T-helper 1 cell treated with Interleukin-12 subunit alpha and Interleukin-12 subunit beta and Interleukin-4 antibody, amounts not matched to agents 30 ng/mL and 1 ng/mL, for 36 hours (primary cell): ENCODE measurements around the gene TGM2. TPM values are rescaled to one million over a fixed set of nuclear protein-coding genes. Genes with fewer than 3 reads are reported as not detected.

ENCODE experiments used
- intact Hi-C: fragments of 100-400 bp; cut with micrococcal nuclease; formaldehyde crosslinking; loops from one replicate; pipeline ENCODE4 v1.15.1; 2024
- total RNA-seq: library from RNA; stranded (reverse); gene quantifications from 2 replicates; pipeline ENCODE4 v1.2.3, GENCODE V29; 2022

Gene TGM2
- total RNA-seq, 1 donor from 2014 or later: 2.3 TPM

DNA sequence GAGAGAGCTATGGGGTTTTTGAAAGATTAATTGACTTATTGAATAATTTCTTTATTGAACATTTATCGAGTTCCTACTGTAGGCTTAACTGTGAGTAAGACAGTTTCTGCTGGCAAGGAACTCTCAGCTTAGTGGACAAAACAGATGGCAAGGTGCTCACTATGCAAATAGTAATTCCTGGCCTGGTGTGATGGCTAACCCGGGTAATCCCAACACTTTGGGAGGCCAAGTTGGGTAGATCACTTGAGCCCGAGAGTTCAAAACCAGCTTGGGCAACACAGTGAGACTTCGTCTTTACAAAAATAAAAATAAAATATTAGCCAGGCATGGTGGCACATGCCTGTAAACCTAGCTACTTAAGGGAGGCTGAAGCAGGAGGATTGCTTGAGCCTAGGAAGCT lies 13.5 kb upstream of the TGM2 start:
- intact Hi-C loops: no loop called here

DNA sequence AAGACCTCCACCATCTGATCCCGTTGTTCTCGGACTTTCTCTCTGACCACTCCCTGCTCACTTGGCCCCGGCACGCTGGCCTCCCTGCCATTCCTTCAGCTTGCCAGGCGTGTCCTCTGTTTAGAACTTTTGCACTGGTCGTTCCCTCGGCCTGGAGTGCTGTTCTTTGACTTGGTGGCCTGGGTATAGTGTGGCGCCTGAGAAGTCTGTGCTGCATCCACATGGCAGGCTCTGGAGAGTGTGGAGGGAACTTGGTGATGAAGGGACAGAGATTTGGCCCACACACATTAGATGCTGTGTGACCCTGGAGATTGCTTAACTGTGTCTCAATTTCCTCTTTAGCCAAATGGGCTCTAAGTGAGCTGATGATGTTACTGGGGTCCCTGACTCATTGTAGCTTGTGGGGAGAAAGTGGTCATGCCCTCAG lies 13.0 kb upstream of the TGM2 start:
- intact Hi-C loops: no loop called here

DNA sequence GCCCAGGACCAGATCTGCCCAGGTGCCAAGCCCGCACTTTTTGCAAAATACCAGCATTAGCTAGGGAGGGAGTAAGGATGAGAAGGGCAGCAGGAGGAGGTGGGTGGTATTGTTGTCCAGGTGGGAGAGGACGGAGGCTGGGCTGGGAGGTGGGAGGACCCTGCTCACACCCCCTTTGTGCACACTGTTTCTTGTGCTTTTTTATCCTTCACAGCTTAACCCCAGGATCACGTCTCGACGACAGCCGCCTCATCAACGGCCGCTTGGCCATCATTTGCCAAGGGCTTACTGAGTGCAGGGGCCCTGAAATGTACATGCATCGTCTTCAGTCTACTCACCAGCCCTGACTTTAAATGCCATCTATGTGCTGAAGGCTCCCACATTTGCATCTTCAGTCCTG lies 12.1 kb upstream of the TGM2 start:
- intact Hi-C loops: no loop called here

DNA sequence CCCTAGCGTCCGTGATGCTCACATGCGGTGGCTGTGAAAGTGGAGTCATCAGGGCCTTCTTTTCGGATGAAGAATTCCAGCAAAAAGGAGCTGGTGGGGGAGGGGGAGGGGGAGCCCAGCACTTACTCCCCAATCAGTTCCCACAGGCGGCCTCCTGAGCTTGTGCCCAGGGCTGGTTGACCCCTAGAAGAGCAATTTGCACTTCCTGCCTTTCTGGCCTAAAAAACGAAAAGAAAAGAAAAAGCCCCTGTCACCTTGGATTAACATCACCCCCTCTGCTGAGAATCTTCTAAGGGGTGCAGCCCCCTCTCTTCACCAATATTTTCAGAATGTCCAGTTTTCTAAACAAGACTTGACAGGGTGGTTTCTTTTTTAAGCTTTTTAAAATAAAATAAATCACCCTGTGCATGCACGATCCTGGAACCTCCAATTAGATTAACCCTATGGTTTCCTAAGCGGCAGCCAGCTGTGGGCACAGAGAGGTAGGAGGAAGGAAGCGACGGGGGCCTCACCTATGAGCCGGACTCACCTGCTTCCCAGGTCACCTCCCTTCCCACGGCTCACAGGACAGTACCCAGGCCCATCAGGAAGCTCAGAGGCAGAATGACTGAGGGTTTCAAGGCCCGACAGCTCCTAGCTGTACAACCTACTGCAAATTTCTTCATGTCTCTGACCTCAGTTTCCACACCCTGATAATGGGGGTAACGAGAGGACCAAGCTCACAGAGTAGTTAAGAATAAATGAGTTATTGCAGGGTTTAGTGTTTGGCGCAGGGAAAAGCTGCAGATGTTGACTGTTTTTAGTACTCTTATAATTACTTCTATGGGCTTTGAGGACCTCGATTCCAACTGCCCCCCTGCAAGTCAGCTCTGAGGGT lies 10.5 kb upstream of the TGM2 start:
- intact Hi-C loops: no loop called here

DNA sequence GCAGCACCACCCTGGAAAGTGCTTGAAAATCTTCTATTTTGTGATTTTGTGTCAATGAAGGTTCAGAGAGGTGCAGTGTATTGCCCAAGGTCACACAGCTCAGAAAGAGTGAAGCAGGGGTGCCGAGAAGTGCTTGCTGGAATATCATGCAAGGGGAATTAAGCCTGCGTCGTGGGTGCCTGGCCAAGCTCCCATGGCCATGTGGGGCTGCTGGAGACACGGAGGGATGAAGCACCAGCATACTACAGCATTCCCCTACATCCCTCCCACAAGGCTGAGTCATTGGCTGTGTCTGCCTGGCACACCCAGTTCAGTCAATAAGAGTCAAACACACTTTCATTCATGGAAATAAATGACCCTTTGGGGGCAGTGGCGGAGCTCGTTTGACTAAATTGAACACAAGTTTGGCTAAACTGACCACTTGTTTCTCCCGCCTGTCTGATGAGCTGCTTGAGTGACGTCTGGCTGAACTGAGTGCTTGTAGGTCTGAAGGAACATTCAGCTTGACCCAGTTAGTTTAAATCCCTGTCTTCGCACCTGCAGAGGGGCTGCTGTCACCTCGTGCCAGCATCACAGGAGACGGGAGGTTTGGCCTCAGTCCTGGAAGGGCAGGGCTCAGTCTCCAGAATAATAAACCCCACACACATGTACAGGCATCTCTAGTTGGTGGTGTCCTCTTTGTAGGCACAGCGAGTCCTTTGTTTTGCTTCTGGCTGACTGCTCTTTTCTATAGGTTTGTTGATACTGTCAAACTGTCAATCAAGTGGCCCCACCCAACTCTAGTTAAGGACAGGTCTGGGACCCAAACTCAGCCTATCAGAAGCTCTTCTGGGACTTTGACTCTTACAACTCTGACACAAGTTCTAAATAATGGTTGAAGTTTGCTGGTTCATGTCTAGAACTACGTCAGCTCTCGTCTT lies 8.4 kb upstream of the TGM2 start:
- intact Hi-C loops: no loop called here

DNA sequence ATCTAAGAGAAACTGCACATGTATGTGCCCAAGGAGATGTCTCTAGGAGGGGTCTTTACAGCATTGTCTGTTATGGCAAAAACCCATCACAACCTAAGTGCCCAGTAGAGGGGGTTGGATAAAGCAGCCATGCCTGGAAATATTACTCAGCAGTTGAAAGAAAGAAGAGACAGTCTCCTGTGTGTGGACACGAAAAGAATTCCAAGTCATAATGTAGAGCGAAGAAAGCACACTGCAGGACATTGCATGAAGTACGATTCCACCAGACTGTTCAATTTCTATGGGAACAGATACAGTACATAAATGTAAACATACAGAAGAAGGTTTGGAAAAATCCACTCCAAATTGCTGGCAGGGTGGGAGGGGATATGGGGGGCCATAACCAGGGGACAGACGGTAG lies 7.3 kb upstream of the TGM2 start:
- intact Hi-C loops: no loop called here

DNA sequence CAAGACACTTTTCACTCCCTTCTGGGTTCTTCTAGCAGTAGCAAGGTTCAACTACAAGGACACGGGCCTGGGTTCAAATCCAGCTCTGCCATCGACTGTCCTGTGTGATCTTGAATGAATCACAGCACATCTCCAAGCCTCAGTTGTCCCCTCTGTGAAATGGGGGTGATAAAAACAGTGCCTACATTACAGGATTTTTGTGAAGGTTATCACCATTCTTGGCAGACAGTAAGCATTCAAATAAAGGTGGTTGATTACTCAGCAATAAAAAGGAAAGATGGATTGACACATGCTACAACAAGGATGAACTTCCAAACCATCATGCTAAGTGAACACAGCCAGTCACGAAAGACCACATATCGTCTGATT lies 6.6 kb upstream of the TGM2 start:
- intact Hi-C loops: no loop called here

DNA sequence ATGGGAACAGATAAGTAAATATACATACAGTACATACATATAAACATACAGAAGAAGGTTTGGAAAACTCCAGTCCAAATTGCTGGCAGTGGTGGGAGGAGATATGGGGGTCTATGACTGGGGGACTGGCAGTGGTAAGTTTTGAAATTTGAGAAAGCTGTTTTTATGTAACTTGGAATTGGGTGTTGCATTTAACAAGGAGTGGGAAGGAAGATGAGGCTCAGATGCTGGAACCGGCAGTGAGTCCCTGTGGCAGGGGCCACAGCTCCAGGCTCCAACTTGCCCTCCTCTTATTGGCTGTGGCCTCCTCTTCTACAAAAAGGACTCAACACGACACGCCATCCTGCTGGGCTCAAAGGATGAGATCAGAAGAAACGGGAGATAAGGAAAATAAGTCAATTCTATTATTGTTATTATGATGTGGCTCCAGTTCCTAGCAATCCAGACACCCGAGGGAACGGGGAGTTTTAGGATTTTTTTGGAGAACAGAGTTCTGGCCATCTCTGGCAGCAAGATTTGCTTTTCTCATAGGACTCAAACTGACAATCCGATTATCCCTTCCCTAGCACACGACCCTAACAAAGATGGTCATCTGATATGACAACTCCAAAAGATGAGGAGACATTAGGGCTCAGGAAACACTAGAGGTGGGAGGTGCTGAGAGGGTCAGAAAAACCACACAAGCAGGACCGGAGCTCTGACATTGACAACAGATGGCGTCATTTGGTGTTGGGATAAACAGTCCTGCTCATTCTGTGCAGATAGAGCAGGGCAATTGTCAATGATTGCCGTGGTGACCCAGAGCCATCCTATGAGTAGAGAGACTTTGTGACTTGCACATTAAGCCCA lies 6.0 kb upstream of the TGM2 start:
- intact Hi-C loops: no loop called here

DNA sequence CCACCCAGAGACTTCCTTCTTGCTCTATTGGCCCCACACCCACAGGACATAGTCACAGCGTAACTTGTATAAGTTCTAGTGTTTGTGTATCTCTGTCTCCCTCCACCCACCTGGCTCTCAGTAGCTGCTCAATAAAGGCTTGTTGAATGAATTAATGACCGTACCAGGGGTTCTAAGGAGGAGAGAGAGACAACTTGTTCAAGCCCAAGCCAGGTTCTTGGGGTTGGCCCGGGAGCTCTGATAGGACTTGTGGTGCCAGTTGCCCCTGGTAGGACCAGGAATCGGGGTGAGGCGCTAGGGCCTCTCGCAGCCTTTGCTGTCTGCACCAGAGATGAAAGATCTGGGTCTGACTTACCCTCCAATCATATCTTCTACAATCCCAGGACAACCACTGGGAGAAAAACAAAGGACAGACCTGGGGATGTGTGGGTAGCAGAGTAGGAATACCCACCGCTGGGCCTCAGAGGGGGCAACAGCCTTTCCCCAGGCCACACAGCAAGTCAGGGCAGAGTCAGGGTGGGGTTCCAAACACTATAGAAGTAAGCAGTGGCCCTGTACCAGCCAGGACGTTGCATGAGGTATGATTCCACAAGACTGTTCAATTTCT lies 5.3 kb upstream of the TGM2 start:
- intact Hi-C loops: no loop called here

DNA sequence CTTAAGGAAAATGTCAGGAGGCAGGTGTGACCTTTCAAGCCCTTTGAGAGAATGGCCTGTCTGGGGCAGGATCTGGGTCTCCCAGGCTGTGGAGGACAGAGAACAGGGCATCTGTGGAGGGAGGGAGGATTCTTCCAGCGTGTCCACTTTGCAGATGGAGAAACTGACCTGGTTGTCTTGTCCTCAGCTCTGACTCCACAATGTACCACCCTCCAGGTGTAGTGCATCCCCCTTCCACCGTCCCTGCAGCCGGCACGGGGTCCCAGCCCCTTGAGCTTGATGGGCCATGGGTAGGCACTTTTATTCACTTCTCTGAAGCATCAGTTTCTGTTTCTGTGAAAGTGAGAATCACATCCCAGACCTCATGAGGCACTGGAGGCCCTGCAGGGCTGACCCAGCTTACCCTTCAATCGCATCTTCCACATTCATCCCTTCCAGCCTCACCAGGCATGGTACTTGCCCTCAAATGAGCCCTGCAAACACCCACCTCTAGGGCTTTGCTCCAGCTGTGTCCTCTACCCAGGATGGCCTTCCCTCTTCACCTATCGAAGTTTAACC lies 4.6 kb upstream of the TGM2 start:
- intact Hi-C loops: loop anchor here (5.0 kb wide), 2 partner anchors 53 to 77 kb away; no protein-coding TSS in a partner anchor

DNA sequence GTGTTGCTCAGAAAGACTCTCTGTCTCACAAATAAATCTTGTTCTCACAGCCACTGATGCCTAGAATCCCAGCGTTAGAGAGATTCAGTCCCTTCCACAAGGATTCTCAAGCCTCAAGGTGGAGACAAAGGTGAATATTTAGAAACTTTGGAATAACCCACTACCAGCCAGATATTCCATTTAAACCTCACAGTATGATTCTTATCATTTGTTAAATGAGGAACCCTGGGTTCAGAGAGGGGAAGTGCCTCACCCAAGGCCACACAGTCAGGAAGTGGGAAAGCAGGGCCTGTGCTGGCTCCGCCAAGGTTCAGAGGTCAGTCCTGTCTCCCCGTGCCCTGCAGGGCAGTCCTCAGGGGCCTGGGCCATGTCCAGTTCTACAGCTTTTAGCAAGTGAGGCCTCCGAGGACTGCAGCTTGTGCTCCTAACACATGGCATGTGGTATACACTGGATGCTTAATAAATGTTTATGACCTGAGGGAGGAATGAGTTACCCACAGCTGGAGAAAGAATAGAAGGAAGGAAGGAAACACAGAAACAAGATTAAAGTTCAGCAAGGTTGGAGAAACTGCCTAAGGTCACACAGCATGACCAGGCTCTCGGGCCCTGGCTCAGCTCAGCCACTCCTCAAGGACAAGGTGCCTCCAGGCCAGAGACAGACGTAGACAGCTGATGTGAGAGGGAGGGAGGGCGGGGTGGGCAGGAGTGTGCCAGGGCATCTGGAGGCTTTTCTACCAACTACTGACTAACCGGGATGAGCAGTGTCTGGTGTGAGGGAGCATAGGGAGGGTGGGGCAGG lies 3.9 kb upstream of the TGM2 start:
- intact Hi-C loops: loop anchor here (5.0 kb wide), 2 partner anchors 53 to 77 kb away; no protein-coding TSS in a partner anchor

DNA sequence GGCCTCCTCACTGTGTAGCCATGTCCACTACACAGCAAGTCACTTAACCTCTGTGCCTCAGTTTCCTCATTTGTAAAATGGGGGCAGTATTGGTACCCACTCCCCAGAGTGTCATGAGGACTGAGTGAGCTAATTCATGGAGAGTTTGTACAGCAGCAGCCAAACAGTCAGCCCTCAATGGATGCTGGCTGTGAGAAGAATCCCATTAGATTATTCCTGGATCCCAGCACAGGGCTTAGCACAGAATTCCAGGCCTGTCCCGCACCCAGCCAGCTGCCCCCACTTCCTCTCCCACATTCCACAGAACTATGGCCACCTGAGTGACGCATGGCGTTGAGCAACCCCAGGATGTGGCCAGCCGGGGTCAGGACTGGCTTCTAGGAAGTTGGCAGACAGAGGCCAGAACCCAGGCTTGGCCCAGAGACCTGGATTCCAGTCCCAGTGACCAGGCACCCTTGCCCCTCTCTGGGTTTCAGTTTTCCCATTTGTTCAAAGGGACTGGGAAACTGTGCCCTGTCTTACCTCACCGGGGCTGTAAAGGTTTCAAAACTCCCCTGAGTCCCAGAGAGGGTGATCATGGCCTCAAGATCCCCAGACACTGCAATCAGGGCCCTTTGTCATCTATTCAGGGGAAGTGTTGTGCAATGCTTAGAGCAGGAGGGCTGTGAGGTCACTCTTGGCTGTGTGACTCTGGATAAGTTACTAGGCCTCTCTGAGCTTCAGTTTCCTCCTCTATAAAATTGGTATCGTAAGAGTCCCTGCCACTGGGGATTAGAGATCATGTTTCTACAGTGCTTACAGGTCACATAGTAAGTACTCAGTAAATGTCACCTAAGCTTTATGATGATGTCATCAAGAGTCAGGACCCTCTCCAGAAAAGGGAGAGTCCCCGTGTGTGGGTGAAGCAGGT lies 3.0 kb upstream of the TGM2 start:
- intact Hi-C loops: loop anchor here (5.0 kb wide), 2 partner anchors 54 to 76 kb away; no protein-coding TSS in a partner anchor

DNA sequence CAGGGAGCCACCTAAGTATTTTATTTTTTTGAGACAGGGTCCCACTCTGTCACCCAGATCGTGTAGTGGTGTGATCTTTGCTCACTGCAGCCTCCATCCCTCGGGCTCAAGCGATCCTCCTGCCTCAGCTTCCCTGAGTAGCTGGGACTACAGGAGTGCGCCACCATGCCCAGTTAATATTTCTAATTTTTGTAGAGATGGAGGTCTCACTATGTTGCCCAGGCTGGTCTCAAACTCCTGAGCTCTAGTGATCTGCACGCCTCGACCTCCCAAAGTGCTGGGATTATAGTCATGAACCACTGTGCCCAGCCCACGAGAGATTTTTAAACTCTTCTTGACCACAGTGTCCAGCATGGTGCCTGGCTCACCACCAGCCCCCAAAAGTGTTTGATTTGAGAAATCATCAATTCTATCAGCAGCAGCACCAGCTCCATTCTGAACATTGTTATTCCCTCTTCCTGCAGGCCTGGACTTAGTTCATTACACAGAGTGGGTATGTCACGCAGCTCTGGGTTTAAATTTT lies 2.3 kb upstream of the TGM2 start:
- intact Hi-C loops: loop anchor here (5.0 kb wide), 2 partner anchors 55 to 75 kb away; no protein-coding TSS in a partner anchor

DNA sequence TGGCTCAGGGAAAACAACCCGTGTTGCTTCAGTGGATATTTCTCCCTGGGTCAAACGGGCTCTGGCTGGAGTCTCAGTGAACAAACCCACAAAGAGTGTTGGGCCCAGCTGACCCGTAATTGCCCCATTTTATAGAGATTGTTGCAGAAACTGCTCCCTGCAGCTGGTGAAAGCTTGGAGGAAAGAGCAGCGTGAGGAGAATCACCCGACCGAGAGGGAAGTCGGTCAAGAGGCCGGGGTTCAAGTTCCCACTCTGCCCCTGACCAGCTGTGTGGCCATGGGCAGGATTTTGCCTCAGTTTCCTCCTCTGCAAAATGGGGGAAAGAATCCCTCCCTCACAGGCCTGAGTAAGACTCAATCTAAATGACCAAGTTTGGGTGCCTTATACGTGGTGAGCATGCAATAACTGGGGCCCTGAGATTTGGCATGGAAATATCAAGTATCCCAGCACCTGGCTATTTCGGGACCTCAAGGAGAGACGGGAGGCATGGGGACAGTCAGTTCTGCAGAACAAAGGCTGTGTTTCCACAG lies 1.7 kb upstream of the TGM2 start:
- intact Hi-C loops: loop anchor here (5.0 kb wide), 2 partner anchors 56 to 74 kb away; no protein-coding TSS in a partner anchor

DNA sequence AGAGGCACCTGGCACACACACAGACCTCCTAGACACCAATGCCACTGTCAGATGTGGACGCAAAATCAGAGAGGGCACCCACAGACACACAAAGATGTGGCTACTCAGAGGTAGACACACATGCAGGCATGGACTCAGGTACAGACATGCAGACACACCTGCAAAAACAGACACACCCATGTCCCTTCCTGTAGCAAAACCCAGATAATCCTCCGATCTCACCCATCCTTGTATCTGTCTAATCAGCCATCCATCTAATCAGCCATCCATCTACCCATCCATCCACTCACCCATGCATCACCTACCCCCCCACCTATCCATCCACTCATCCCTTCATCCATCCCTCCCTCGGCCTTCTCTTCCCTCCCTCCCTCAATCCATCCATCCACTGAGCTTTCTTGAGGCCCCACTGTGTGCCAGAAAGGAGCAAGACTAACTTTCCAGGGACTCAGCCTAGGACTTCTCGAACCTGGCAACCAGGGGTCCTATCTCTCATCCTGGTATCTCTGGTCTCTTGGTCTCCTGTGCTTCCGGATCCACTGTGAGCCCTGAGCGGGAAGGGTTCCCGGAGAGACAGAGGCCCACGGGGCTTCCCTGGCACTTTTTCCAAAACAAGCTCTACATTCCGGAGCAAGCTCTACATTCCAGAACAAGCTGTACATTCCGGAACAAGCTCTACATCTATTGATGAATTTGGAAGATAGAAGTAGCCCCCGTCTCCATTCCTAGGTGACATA lies 1.1 kb upstream of the TGM2 start:
- intact Hi-C loops: loop anchor here (1.0 to 5.0 kb wide), 6 partner anchors 14 to 109 kb away; no protein-coding TSS in a partner anchor

DNA sequence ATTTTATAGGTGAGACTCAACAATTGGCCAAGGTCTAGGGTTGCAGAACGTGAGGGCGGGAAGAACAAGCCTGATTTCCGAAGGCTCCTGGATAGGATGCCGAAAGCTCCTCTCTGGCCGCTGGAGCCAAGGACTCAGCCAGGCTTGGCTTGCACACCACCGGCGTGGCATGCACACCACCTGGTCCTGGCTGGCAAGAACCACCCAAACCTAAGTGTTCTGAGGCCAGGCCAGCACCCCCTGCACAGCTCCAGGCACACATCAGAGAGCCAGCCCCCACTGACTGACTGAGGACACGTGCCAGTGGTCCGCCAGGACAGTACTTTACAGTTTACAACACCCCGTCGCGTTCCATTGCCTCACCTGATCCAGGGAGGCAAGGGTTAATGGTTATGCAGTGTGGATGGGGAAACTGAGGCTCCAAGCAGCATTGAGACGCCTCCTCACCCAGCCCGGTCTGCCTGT lies 414 bp downstream of the TGM2 start:
- intact Hi-C loops: loop anchor here (1.0 to 5.0 kb wide), 6 partner anchors 12 to 107 kb away; no protein-coding TSS in a partner anchor

DNA sequence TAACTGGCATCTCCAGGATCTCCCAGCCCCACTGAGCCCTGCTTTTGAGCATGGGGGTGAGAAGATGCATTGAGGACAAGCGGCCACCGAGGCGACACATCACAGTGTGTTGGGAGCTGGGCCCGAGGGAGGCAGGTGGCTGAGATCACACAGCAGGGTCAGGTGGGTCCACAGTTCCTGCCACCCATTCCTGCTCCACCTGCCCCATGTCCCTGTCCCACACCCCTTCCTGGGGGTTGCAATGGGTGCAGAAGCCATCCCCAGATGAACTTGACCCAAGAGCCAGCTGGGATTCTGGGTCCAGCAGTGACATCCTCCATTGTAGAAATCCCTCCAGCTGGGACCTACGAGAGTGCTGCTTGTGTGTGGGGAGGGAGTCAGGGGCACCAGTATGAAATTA lies 1.0 kb downstream of the TGM2 start:
- intact Hi-C loops: no loop called here
